Mucosa of descending colon (tissue), 3 donors: Measurements from ENCODE around the gene PRM1. TPM values are rescaled to one million over a fixed set of nuclear protein-coding genes. Genes with fewer than 3 reads are reported as not detected.

Experiments used
- ATAC-seq: fragments of 200-7000 bp; cut with Tn5 transposase; one replicate; pipeline ENCODE4 v1.9.1; 2020; ENCODE audit warnings: mild to moderate bottlenecking, moderate library complexity
- DNase-seq, 3 donors: peaks; one replicate each; pipeline ENCODE4 v3.0.0-alpha.2; 2020
- H3K36me3 ChIP-seq: fragments of 200-600 bp; one replicate; pipeline ENCODE4 v1.8.0; 2021; ENCODE audit warnings: low read depth, mild to moderate bottlenecking
- H3K4me1 ChIP-seq: fragments of 200-600 bp; one replicate; pipeline ENCODE4 v1.8.0; 2021; ENCODE audit warnings: low read depth, mild to moderate bottlenecking
- H3K4me3 ChIP-seq: fragments of 200-600 bp; one replicate; pipeline ENCODE4 v1.8.0; 2021; ENCODE audit warnings: mild to moderate bottlenecking
- H3K9me3 ChIP-seq: fragments of 200-600 bp; one replicate; pipeline ENCODE4 v1.8.0; 2021; ENCODE audit warnings: mild to moderate bottlenecking
- CTCF ChIP-seq: fragments of 200-600 bp; IDR thresholded peaks from one replicate; pipeline ENCODE4 v1.8.0; 2022; ENCODE audit warnings: antibody characterized with exemption, mild to moderate bottlenecking
- intact Hi-C, 2 donors: fragments of 100-400 bp; cut with DNase I in 1 of 2; cut with micrococcal nuclease in 1 of 2; formaldehyde crosslinking; loops; one replicate each; pipeline versions ENCODE4 v1.11.0 to v1.11.1; 2022; cut with DNase I, micrococcal nuclease
- total RNA-seq, 3 donors: library from RNA; stranded (reverse); fragmentation: NEBNext Ultra II Directional in 2 of 3; extraction: Animal tissue kit (Norgen Biotek cat#: 25700) in 2 of 3; gene quantifications; one replicate each; pipeline versions ENCODE4 v1.2.1 to v1.2.4, GENCODE V29; 2021 to 2023
- donor health status: DM: no; HTN: no; CAD: no; lungs with moderate emphysema.
- donor health status: DM: no; HTN: no; CAD: no.
- donor health status: DM: no; HTN: yes; CAD: no.

PRM1 gene
- total RNA-seq, 3 donors from 2014 or later = not detected

GRCh38 chr16:11241480-11242204 lies 39.5 kb downstream of the PRM1 start:
- no peak for DNase-seq
- Histone ChIP-seq H3K36me3 (no peaks in the 10 kb centered on the region), H3K4me3 (no peak overlapping the region), H3K9me3 (no peaks in the 10 kb centered on the region), H3K4me1 (no peaks in the 10 kb centered on the region)
- intact Hi-C loops = no loop called here
- no peak for TF ChIP-seq CTCF
- no peak for ATAC-seq

- no peak overlapping the region for H3K4me3 ChIP-seq
Observed at GRCh38 chr16:11240636-11241473, 40.3 kb downstream of the PRM1 start.

GRCh38 chr16:11239644-11240632 lies 41.2 kb downstream of the PRM1 start:
- no peak for ATAC-seq
- no peaks in the 10 kb centered on the region for H3K9me3 ChIP-seq
- no peak for DNase-seq
- no peak for TF ChIP-seq CTCF
- no peaks in the 10 kb centered on the region for H3K36me3 ChIP-seq
- peaks cover 3% of the 10 kb centered on the region for H3K4me1 ChIP-seq
- intact Hi-C loops = no loop called here
- no peak overlapping the region for H3K4me3 ChIP-seq

More at GRCh38 chr16:11240636-11241473, 40.3 kb downstream of the PRM1 start:
- Histone ChIP-seq H3K4me1 (no peaks in the 10 kb centered on the region), H3K9me3 (no peaks in the 10 kb centered on the region), H3K36me3 (no peaks in the 10 kb centered on the region)
- TF ChIP-seq CTCF = no peak
- DNase-seq (no peak), ATAC-seq (peak; percentile 53)
- intact Hi-C loops = no loop called here

- intact Hi-C loops = no loop called here
- ATAC-seq (no peak), DNase-seq (no peak)
- no peaks in the 10 kb centered on the region for H3K36me3 ChIP-seq
- TF ChIP-seq CTCF = no peak
- no peak overlapping the region for H3K4me3 ChIP-seq
- H3K4me1 ChIP-seq = peaks cover 3% of the 10 kb centered on the region
- no peaks in the 10 kb centered on the region for H3K9me3 ChIP-seq
Observed at GRCh38 chr16:11238272-11239202, 42.6 kb downstream of the PRM1 start.
